GM12864 (cell line): ENCODE results near the gene GRIA4.

ENCODE experiments used
- DNase-seq: peaks from one replicate; pipeline ENCODE4 v3.0.0-alpha.2; 2011; ENCODE audit warnings: low read depth
- H3K4me3 ChIP-seq: 2 replicates; pipeline ENCODE4 v1.5.1; 2011; ENCODE audit warnings: mild to moderate bottlenecking, low read depth, low read length, control low read depth
- TF ChIP-seq, protein P1 (sequence below): IDR thresholded peaks from 2 replicates; pipeline ENCODE4 v1.5.1; 2011; ENCODE audit warnings: low read depth, mild to moderate bottlenecking, moderate library complexity, low read length, control low read depth, inconsistent platforms; ENCODE audit errors: missing control alignments

GRIA4 gene

DNA sequence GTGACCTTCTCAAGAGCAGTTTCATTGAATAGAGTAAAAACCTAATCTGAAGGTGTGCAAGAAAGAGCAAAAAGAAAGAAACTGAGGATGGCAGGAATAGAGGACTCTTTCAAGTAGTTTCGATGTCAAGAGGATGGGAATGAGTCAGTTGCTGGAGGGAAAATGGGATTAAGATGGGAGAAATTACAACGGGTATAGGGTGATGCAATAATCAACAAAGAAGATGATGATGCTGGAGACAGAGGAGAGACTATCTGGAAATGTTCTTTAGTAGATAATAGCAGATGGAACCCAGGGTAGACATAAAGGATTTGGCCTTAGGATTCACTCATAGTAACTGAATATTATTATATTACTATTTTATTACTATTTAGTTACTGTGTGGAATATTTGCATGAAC, 189.4 kb downstream of the GRIA4 start:
- no peak overlapping the region for H3K4me3 ChIP-seq
- no peak for DNase-seq
- TF ChIP-seq, protein P1, sequence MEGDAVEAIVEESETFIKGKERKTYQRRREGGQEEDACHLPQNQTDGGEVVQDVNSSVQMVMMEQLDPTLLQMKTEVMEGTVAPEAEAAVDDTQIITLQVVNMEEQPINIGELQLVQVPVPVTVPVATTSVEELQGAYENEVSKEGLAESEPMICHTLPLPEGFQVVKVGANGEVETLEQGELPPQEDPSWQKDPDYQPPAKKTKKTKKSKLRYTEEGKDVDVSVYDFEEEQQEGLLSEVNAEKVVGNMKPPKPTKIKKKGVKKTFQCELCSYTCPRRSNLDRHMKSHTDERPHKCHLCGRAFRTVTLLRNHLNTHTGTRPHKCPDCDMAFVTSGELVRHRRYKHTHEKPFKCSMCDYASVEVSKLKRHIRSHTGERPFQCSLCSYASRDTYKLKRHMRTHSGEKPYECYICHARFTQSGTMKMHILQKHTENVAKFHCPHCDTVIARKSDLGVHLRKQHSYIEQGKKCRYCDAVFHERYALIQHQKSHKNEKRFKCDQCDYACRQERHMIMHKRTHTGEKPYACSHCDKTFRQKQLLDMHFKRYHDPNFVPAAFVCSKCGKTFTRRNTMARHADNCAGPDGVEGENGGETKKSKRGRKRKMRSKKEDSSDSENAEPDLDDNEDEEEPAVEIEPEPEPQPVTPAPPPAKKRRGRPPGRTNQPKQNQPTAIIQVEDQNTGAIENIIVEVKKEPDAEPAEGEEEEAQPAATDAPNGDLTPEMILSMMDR, result no peak

DNA sequence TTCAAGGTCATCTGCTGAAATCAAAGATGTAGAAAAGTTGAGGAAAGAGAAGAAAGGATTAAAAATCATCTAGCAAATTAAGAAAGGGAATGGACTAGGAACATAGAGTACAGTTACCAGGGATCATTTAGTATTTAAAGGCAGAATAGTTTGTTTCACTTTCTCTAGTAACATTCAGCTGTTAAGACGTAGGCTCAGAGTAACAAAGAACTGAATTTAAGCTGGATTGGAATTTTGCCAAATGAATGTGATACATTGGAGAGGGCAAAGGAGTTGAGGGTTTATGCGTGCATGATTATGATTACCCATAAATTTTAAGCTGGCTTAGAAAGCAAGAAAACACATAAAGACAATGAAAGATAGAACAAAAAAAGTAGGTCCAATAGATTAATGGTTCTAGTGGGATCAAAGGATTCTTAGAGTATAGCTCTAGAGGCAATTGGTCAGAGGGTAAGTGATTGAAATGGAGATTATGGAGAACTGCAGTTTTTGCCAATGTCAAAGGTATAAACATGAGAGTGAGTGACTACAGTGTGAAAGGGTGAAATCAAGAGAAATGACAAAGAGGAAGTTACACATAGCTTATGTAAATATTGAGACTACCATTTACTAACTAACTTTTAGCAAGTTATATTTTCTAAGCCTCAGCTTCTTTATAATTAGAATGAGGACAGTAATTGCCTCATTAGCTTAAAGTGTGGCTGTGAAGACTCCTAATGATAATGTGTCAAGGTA, 190.0 kb downstream of the GRIA4 start:
- TF ChIP-seq, protein P1, result no peak
- no peak for DNase-seq
- no peak overlapping the region for H3K4me3 ChIP-seq

DNA sequence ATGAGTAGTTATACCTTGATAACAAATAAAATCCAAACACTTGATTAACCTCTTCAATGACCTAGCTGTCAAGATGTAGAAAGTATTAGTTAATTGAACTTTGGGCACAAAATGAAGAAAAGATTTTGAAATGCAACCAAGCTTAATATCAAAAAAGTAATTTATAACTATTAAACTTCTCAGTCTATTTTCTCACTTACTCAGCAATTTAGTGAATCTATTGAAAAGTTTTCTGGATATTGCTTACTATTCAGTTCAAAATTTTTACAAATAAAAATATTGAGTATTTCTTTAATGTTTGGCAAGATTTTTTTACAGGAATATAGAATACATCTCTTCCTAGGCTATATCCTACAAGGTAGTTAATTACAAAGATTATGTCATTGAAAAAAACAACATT, 192.5 kb downstream of the GRIA4 start:
- no peak for DNase-seq

DNA sequence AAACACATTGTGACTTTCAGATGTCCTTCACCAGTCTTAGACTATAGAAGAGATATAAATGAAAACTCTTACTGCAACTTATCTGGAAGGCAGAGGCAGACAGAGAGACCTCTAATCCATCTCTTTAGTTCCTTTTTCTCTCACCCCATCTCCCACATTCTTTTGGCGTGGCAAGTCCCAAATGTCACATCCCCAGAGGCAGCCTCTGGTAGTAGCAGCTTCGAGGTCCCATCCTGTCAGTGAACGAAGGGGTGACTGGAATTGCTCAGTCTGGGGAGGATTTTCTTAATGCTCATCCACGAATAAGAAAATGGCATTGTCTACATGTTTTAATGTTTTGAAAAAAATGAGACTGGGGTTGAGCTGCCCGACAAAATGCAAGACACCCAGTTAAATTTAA, 201.4 kb downstream of the GRIA4 start:
- H3K4me3 ChIP-seq, result no peak overlapping the region
- no peak for DNase-seq
- TF ChIP-seq, protein P1, result no peak

More for the DNA sequence above, 192.5 kb downstream of the GRIA4 start:
- TF ChIP-seq, protein P1, result no peak
- no peak overlapping the region for H3K4me3 ChIP-seq

DNA sequence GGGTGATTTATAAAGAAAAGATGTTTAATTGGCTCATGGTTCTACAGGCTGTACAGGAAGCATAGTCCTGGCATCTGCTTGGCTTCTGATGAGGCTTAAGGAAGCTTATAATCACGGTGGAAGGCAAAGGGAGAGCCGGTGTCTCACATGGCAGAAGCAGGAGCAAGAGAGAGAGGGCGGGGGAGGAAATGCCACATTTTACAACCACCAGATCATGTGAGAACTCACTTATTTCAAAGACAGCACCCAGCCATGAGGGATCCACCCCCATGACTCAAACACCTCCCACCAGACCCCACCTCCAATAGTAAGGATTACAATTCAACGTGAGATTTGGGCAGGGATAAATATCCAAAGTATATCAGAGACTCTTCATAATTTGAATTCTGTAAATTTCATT, 211.5 kb downstream of the GRIA4 start:
- TF ChIP-seq, protein P1, result no peak
- no peak for DNase-seq

DNA sequence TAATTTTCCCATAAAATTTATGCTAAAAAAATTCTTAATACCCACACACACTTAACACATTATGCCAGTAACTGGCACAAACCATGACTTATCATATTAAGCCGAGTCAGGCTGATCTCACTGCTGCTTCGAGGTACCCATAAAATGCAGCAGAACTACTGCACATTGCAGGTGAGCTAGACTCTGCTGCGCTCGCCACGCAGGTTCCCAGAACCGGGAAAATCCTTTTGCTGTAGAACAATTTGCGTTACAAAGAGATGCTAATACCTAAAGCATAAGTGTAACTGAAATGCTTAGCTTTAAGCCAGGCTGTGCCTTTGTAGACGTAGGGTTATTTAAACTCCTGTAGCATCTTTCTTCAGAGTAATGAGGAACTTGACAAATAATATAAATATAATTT, 211.9 kb downstream of the GRIA4 start:
- TF ChIP-seq, protein P1, result no peak
- no peak for DNase-seq
- no peak overlapping the region for H3K4me3 ChIP-seq

More for the DNA sequence above, 211.5 kb downstream of the GRIA4 start:
- H3K4me3 ChIP-seq, result no peak overlapping the region

DNA sequence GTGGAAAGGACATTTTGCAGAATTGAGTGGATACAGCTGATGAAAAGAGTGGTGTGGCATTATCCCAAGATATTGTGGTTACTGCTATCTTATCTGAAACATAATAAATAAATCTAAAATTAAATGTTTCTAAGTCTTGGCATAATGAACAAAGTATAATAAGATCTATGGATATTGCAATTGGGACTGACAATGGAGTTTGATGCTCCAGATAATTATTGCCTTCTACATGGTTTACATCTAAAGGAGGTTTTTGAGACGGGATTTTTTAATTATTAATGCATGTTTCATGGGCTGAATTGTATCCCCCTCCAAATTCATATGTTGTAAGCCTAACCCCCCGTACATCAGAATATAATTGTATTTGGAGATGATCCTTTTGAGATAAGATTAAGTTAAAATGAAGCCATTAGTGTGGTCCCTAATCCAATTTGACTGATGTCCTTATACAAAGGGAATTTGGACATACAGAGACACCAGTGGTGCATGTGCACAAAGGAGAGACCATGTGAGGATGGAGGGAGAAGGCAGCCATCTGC, 213.7 kb downstream of the GRIA4 start:
- TF ChIP-seq, protein P1, result no peak
- no peak for DNase-seq
- no peak overlapping the region for H3K4me3 ChIP-seq
